ENCODE data around the gene RAPGEF5.
"Not testable (repeated sequence)": the region's sequence is repeated elsewhere in the genome, so short reads cannot be mapped to it uniquely, and the experiment has no call there.

RAPGEF5 gene

DNA sequence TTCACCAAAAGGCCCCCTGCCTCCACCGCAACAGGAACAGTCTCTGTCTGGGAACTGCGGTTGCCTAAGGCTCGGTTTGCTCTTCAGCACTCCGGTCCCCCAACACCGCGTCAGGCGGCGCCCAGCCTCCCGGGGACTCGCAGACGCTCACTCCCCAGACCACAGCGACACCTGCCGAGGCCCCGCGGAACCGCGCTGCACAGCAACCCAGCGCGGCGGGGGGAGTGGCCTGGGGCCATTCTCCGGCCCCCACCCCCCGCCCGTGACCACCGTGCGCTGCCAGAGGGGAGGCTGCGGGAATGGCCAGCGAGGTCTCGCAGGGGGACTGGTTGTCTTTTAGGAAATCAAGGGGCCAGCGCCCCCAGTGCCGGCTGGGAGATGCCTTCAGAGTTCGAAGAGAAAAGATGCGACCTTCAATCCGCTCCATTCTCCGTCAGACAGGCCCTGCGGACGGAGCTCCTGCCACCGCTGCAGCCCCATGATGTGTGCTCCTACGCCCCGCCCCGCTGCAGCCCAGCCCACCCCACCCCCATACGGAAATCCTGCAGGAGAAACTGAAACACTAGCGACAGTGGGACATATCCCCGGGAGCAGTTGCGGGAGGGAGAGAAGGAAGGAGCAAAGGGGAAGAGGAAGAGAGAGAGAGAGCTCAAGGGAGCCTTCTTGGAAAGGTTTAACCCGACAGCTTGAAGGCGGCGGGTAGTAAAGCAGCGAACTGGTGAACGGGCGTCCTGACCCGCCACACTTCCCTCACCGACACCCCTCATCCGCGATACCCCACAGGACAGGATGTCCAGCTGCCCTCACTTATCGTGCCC lies 273.9 kb downstream of the RAPGEF5 start:
- DNase-seq (ENCODE audit: low read depth in 2 of 2), result peak; percentile 80 to 82

DNA sequence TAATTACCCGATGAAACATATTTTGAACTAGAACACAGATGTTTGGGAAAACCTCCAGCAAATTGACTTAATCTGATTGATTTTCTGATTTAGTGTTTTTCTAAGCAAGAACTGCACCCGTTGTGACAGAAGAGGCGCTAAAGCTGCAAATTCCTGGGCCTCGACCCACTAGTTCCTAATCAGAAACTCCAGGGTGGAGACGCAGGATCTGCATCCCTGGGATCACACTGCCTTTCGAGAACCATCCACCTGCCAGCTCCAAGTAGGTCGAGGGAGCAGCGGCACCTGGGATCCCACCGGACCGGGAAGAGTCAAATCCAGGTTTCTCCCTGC lies 274.4 kb downstream of the RAPGEF5 start:
- DNase-seq (ENCODE audit: low read depth in 2 of 2), result no peak

DNA sequence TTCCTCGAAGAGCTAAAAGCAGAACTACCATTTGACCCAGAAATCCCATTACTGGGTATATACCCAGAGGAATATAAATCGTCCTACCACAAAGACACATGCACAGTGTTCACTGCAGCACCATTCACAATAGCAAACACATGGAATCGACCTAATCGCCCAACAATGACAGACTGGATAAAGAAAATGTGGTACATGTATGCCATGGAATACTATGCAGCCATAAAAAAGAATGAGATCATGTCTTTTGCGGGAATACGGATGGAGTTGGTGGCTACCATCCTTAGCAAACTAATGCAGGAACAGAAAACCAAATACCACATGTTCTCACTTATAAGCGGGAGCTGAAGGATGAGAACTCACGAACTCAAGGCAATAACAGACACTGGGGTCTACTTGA lies 276.7 kb downstream of the RAPGEF5 start:
- DNase-seq (ENCODE audit: low read depth in 2 of 2), result not testable (repeated sequence)

DNA sequence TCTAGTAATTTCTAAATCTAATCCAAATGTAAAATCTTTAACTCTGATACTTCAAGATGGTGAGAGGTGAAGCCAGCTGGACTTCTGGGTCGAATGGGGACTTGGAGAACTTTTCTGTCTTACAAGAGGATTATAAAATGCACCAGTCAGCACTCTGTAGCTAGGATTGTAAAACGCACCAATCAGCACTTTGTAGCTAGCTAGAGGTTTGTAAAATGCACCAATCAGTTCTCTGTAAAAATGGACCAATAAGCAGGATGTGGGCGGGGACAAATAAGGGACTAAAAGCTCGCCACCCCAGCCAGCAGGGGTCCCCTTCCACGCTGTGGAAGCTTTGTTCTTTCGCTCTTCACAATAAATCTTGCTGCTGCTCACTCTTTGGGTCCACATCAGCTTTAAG lies 278.1 kb downstream of the RAPGEF5 start:
- DNase-seq (ENCODE audit: low read depth in 2 of 2), result not testable (repeated sequence)

DNA sequence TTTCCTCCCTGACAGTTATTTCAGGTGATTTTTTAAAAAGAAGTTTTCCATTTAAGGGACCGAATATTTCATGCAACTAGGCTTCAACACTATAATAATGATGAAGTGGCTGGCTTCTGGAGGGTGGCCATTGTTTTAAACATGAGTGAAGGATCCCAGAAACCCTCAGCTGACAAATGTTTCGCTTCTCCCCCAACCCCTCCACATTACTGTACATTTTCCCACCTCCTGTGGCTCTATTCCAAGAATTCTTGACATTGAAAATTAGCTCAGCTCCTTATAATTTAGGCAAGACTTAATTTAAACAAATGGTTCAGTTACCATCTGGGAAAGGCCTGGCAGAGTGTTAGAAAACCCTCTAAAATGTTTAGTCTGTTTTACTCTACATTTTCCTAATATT lies 281.4 kb downstream of the RAPGEF5 start:
- DNase-seq (ENCODE audit: low read depth in 2 of 2), result no peak

DNA sequence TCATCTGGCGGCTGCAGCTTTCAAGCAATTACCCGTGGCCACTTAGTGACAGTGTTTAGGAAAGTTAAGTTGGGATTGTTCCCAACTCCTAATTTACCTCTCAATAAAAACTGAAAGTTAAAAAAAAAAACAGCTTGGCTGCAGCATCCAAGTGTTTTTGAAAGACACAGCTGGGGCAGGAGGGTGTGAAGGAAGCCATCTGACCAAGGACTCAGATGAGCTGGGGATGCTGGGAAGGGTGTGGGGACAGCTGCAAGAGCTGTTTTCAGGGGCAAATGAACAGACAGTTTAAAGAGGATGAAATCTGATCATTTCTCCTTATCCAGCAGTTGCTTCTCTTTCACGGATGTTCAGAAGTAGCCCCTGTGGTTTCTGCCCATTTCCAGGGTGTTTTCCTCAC lies 282.1 kb downstream of the RAPGEF5 start:
- DNase-seq (ENCODE audit: low read depth in 2 of 2), result no peak
